ENCODE measurements around the gene RASAL2.

The RASAL2 gene

DNA sequence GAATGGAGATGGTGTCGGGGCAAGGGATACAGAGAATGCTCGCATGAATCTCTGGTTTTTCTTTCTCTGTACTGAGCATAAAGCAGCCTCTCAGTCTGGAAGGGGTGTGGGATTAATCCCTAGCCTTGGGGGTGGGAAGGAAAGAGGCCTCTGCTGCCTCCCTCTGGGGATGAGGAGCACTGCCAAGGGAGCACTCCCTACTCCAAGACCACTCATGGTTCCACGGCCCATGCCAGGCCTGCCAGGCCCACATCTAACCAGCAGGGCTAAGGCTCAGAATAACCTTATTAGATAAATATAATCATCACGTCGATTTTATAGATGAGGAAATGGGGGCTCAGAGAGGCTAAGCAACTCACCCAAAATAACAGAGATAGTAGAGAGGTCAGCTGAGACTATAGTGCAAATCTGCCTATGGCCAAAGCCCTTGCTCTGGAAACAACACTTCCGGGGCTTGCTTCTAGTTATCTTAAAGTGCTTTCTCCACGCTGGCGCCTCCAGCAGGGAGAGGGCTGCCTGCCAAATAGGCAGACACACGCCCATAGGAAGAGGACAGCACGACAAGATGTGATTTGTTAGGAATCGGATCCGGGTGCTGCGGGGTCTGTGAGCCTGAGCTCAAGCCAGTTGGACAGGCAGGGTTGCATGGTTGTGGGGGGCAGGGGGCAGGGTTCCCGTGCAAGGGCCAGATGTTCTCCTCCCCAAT, 419.5 kb downstream of the RASAL2 start:
- no peak for DNase-seq (ENCODE audit: low spot score)

DNA sequence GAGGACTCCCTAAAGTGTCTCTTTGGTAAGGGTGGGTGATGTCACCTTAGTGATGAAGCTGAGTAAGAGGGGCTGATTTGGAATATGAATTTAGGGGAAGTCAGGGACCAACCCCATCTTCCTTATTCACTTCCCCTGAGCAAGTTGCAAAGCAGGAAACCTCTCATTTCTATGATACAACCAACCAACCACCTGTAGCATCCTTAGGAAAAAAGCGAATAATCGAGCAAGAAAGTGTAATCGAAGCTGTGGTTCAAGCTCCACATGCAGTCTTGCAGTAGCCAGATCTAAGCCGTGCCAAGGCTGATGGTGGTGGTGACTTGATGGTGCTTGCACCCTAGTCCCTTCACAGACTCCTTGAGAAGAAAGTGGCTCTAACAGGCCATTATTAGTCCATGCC, 422.2 kb downstream of the RASAL2 start:
- no peak for DNase-seq (ENCODE audit: low spot score)

DNA sequence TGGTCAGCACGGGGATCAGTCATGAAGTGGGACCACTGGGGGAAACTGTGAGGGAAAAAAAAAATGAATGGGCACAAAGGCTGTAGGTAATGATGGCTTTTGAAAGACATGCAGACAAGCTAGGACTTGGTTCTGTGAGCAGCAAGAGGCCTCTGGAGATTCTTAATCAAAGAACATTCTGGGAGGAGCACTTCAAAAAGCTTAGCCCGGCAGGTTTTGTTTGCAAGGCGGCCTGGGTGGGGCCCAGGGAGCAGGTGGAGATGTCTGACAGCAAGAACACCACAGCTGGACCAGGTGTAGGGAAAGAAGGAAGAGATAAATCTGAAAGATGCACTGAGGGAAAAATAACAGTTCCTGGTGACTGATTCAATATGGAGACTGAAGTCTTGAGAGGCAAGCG, 425.0 kb downstream of the RASAL2 start:
- DNase-seq (ENCODE audit: low spot score) = no peak

DNA sequence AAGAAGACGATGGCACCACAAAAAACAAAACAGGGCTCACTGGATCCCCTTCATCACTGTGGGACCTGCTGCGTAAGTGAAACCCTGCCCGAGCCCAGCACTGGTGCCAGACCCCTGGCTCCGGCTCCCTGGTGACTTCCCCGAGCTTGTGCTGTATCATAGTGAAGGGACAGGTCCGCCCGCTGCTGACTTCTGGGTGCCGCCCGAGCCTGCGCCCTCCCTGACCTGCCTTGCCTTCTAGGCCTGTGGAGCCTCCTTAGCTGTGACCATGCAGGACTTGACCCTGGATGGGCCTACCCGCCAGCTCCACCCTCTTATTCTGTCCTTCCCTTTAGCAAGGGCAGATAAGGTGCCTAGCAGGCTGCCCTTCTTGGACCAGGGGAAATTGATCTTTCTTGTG, 426.9 kb downstream of the RASAL2 start:
- no peak for DNase-seq (ENCODE audit: low spot score)

DNA sequence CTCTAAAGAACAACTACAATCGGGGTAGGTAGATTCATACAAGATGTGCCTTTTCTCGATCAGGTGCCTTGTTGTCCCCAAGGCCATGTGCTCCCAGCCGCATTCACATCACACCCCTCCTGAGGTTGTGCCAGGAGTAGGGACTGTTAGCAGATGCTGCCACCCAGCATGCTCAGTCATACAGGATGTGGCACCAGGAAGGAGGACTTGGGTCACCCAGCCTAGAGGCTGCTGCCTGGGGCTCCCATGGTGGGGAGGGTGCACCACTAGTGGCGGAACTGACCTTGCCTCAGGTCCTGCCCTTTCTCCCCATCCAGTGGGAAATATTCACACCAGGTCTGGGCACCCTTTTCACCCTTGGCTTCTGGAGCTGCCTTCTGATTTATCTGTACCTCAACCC, 427.3 kb downstream of the RASAL2 start:
- no peak for DNase-seq (ENCODE audit: low spot score)

DNA sequence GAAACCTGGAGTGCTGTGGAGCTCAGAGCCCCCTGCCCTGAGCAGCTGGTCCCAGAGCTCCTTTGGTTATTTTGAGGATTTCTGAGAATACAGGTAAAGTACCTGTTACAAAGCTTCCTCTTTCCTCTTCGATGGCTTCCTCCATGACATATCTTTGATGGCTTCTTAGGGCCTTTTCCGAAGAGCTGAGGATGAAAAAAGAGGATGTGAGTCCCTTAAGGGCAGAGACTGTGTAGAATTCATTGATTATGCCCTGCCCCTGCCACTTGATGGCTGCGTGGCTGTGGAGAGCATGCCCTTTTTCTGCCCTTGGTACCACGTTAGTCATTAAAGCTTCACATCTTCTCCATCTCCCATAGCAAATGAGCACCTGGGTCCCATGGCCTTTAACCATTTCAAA, 433.2 kb downstream of the RASAL2 start:
- no peak for DNase-seq (ENCODE audit: low spot score)

DNA sequence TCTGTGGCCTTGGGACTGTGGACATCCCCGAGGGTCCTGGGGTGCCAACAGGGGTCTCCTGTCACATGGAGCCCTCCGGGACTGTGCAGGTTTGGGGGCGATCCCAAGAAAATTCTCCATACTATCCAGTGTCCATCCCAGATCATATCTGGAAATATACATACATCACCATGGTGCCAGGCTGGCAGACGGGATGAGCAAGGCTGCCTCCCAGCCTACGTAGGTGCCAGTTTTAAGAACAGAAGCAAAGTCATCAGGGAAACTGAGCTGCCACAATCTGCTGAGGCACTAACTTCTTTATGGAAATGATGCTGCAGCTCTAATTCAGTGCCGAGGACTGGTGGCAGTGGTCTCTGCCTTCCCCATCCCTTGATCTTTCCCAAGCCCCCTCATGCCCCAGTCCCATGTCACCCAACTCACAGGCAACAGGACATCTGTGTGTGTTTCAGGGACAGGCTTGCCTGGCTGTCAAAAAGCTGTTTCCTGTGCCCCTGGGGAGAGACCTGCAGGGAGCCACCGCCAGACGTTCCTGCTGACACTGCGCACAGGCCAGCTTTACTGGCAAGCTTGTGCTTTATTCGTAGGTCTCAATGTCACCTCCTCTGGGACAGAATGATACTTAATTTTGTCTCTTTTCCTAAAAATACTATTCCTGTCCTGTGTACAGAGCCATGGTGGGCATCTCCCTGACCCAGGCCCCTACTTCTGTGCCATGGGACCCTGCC, 434.5 kb downstream of the RASAL2 start:
- DNase-seq (ENCODE audit: low spot score) = no peak

DNA sequence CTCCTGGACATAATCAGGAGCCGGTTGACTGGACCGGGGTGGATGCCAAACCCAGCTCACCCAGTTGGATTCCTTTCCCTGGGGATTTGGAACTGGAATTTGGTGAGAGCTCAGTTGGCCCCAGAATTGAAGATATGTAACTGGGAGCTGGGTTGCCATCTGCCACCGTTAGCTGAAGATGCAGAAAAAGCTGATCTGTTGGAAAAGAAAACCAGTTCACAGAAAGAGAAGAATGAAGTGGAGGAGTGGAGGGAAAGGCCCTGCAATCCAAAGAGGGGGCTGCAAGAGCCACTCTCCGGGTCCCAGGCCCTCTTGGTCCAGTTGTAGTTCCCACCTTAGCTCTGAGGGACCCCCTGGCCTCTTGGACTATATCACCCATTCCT, 435.0 kb downstream of the RASAL2 start:
- no peak for DNase-seq (ENCODE audit: low spot score)

DNA sequence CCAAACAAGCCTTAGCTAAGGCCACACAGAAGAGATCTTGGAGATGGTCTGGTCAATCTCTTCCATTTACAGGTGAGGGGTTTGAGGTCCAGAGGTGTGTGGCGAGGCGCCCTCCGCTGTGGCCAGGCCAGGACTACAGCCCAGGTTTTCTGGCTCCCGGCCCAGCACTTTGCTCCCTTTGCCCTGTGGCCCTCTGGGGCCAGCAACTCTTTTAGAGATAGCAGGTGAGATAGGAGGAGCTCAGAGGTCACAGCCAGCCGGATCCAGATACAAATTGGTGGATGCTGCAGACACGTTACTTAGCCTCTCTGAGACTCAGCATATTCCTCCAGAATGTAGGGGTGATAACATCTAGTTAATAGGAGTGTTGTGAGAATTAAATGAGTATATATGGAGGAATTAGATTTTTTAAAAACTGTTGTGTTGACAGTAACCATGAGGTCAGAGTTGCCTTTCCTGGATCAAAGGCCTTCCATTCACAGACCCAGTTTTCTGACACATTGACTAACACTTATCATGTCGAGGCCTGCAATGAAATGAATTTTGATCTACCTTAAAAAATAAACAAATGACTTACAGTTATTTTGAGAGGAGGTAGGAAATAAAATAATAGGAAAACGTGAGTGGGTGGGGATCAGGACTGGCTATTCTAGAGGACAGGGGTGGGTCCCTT, 435.6 kb downstream of the RASAL2 start:
- no peak for DNase-seq (ENCODE audit: low spot score)

DNA sequence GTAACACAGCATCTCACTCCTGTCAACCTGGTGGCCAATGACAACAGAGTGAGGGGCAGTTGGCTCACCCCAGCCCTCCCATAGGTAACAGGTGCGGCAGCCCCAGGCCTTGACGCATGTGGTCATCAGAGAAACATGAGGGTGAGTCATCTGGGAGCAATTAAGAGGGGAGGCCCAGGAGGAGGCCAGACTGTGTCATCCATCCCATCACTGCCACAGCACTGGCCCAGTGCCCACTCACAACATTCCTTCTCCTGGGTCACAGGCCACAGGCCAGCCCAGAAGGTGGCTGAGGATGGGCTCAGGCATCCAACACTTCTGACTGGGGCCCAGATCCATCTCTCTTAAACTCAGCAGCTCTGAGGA, 436.1 kb downstream of the RASAL2 start:
- DNase-seq (ENCODE audit: low spot score) = no peak

DNA sequence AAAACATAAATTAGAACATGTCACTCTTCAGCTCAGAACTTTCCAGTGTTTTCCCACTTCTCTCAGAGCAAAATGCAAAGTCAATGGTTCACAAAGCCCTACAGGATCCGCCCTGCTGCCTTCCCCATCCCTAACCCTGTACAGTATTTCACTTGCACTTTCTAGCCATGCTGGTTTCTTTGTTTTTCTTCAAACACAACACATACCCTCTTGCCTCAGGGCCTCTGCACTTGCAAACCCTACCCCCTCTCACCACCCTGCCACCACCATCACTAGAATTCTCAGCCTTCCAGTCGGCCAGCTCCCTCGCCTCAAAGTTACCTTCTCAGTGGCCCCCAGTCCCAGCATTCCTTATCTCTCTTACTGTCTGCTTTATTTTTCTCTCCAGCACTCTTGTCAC, 436.6 kb downstream of the RASAL2 start:
- no peak for DNase-seq (ENCODE audit: low spot score)

DNA sequence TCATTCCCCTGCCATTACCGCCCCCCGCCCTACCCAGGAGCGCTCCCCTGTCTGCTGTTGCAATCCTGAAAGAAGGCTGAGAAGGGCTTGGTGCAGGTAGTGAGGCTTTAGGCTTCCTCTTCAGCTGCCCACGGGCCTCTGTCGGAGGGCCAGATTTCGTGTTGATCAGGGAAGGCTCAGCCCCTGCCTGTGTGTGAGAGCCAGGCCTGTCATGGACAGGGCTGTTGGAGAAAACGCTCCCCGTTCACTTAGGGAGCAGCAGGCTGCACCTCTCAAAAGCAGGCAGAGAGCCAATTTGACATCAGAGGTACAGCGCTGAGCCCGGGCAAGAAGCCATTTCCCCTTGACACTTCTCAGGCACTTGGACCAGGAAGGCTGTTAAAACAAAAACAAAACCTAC, 438.0 kb downstream of the RASAL2 start:
- no peak for DNase-seq (ENCODE audit: low spot score)

DNA sequence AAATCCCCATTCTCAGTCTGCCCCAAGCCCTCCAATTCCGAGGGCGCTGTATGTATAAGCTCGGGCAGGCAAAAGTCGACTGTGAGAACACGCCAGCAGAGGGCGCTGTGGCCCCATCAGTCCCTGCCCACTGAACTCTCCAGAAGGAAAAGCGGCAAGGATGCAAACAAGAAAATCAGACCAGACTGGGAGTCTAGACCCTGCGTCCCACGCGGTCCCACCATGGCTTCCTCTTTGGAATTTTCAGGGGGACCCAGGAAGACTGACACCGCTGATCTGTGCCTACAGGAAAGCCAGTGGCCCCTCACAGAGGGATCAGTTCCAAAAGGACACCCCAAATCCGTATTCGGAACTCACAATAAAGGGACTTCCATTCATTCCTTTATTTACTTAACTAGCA, 438.5 kb downstream of the RASAL2 start:
- DNase-seq (ENCODE audit: low spot score) = peak; percentile 77

DNA sequence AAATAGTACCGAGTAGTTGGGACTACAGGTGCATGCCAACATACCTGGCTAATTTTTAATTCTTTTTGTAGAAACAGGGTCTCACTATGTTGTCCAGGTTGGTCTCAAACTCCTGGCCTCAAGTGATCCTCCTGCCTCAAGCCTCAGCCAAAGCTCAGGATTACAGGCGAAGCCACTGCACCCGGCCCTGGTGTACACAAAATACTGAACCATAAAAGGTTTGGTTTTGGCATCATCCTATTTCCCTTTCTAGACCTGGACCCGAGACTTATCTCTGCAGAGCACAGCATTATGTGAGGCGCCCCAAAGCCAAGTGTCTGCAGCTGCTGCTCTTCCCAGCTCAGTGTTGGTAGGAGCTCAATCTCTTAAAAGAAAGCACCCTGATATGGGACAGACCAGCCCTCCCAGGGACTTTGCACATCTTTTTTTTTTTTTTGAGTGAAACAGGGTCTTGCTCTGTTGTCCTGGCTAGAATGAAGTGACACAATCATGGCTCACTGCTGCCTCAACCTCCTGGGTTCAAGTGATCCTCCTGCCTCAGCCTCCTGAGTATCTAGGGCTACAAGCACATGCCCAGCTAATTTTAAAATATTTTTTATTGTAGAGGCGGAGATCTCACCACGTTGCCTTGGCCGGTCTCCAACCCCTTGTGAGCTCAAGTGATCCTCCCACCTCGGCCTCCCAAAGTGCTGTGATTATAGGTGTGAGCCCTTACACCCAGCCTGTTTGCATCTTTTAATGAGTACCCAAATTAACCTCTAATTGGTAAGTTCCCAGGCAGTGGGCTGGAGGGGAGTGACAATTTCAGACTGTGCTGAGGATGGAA, 439.4 kb downstream of the RASAL2 start:
- no peak for DNase-seq (ENCODE audit: low spot score)
